GM12878 (cell line): Measurements from ENCODE around the gene ATP8B1.

Experiments used
- EED ChIP-seq: sonication (generic); IDR thresholded peaks from 2 replicates; pipeline ENCODE4 v1.6.1; 2016; ENCODE audit warnings: antibody characterized with exemption, low read depth
- EZH2 ChIP-seq: IDR thresholded peaks from 2 replicates; pipeline ENCODE4 v1.6.1; 2012; ENCODE audit warnings: low read depth, mild to moderate bottlenecking, control low read depth, inconsistent platforms, low read length, borderline replicate concordance; ENCODE audit not compliant: control insufficient read depth
- POLR2A ChIP-seq: IDR thresholded peaks from 2 replicates; pipeline ENCODE4 v1.6.1; 2011; ENCODE audit warnings: low read depth, mild to moderate bottlenecking, low read length
- RAD21 ChIP-seq: IDR thresholded peaks from 2 replicates; pipeline ENCODE4 v1.6.1; 2011; ENCODE audit warnings: mild to moderate bottlenecking, low read depth, low read length, moderate library complexity; ENCODE audit not compliant: insufficient read depth
- TF ChIP-seq, protein P1 (sequence below), 3 experiments: IDR thresholded peaks in 2 of 3; conservative IDR thresholded peaks in 1 of 3; 2 replicates each; pipeline ENCODE4 v1.5.1; 2011; ENCODE audit warnings: low read depth in 3 of 3, low read length in 3 of 3, mild to moderate bottlenecking in 3 of 3, control low read depth in 2 of 3, moderate library complexity in 2 of 3, inconsistent platforms in 1 of 3, mixed read lengths in 1 of 3; ENCODE audit not compliant: control insufficient read depth in 2 of 3, insufficient read depth in 1 of 3; ENCODE audit errors: extremely low read depth in 1 of 3

DNA sequence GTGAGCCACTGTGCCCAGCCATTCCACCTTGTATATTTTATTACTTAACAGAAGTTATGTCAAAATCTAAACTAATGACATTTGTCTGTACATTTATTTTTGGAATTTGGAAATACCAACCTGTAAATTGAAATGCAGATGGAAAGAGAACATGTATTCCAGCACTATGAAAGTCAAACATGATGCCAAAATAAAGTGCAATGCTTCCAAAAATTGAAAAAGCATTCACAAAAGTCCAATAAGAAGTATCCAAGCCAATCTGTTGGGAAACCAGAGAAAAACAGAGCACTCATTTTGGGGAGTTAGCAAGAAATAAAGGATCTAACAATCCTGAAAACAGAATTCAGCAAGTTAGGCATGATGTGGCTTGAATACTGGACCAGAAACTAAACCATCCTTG lies 151.2 kb downstream of the ATP8B1 start:
- TF ChIP-seq RAD21 (no peak), EED (no peak), POLR2A (no peak), EZH2 (no peak)
- TF ChIP-seq, protein P1, sequence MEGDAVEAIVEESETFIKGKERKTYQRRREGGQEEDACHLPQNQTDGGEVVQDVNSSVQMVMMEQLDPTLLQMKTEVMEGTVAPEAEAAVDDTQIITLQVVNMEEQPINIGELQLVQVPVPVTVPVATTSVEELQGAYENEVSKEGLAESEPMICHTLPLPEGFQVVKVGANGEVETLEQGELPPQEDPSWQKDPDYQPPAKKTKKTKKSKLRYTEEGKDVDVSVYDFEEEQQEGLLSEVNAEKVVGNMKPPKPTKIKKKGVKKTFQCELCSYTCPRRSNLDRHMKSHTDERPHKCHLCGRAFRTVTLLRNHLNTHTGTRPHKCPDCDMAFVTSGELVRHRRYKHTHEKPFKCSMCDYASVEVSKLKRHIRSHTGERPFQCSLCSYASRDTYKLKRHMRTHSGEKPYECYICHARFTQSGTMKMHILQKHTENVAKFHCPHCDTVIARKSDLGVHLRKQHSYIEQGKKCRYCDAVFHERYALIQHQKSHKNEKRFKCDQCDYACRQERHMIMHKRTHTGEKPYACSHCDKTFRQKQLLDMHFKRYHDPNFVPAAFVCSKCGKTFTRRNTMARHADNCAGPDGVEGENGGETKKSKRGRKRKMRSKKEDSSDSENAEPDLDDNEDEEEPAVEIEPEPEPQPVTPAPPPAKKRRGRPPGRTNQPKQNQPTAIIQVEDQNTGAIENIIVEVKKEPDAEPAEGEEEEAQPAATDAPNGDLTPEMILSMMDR (IDR thresholded peaks at IDR 0.05 in 2 of 3, conservative IDR thresholded peaks at IDR 0.05 in 1 of 3; ENCODE audit: control insufficient read depth in 2 of 3, extremely low read depth in 1 of 3, insufficient read depth in 1 of 3, low read depth in 3 of 3, low read length in 3 of 3), result no peak
